MCF 10A (cell line): ENCODE data around the gene PTBP2. TPM values are rescaled to one million over a fixed set of nuclear protein-coding genes. Genes with fewer than 3 reads are reported as not detected.

Experiments
- BruUV-seq: library from RNA; stranded (reverse); fragments of 400-500 nt; replicated peaks from 2 replicates; lab custom pipeline; 2021; lab: Mats Ljungman, UMichigan
- CTCF ChIA-PET: fragments of 300-600 bp; sonication (Branson Sonifier 250); formaldehyde crosslinking; extraction: SDS; loops from one replicate; lab custom pipeline; 2021; ENCODE audit warnings: antibody characterized with exemption, inconsistent platforms; lab: Yijun Ruan, JAX
- POLR2A ChIA-PET: fragments of 300-600, 350-650 bp; sonication (Branson Sonifier 250); formaldehyde crosslinking; extraction: SDS; loops from one replicate; lab custom pipeline; 2020; ENCODE audit warnings: antibody characterized with exemption, inconsistent platforms; lab: Yijun Ruan, JAX
- DNase-seq: peaks from one replicate; pipeline ENCODE4 v3.0.0-alpha.2; 2018; ENCODE audit not compliant: unreplicated experiment
- H3K27ac Mint-ChIP-seq: one replicate; pipeline ENCODE4 v1.8.0; 2022; ENCODE audit warnings: mild to moderate bottlenecking, low read depth, mixed read lengths; ENCODE audit not compliant: unreplicated experiment
- H3K27me3 Mint-ChIP-seq: one replicate; pipeline ENCODE4 v1.8.0; 2022; ENCODE audit warnings: mixed read lengths; ENCODE audit not compliant: insufficient read depth, unreplicated experiment
- H3K36me3 Mint-ChIP-seq: one replicate; pipeline ENCODE4 v1.8.0; 2022; ENCODE audit warnings: mild to moderate bottlenecking, moderate library complexity, mixed read lengths; ENCODE audit not compliant: insufficient read depth, unreplicated experiment
- H3K4me1 Mint-ChIP-seq: one replicate; pipeline ENCODE4 v1.8.0; 2022; ENCODE audit warnings: mixed read lengths; ENCODE audit not compliant: insufficient read depth, unreplicated experiment
- H3K4me3 Mint-ChIP-seq: one replicate; pipeline ENCODE4 v1.8.0; 2022; ENCODE audit warnings: mild to moderate bottlenecking, moderate library complexity, mixed read lengths; ENCODE audit not compliant: unreplicated experiment
- H3K9me3 Mint-ChIP-seq: one replicate; pipeline ENCODE4 v1.8.0; 2022; ENCODE audit warnings: mixed read lengths; ENCODE audit not compliant: unreplicated experiment
- intact Hi-C: fragments of 100-400 bp; cut with micrococcal nuclease; formaldehyde crosslinking; loops from 2 replicates; pipeline ENCODE4 v1.14.1; 2022
- total RNA-seq: library from RNA; stranded (reverse); gene quantifications from 2 replicates; pipeline ENCODE4 v1.2.3, GENCODE V29; 2022
- TF ChIP-seq, protein P1 (sequence below): fragments of 200-600 bp; IDR thresholded peaks from one replicate; pipeline ENCODE4 v1.8.0; 2022; ENCODE audit warnings: antibody characterized with exemption, mild to moderate bottlenecking; ENCODE audit not compliant: unreplicated experiment

Gene PTBP2
- total RNA-seq, 1 experiment from 2014 or later = 17.3 TPM

DNA sequence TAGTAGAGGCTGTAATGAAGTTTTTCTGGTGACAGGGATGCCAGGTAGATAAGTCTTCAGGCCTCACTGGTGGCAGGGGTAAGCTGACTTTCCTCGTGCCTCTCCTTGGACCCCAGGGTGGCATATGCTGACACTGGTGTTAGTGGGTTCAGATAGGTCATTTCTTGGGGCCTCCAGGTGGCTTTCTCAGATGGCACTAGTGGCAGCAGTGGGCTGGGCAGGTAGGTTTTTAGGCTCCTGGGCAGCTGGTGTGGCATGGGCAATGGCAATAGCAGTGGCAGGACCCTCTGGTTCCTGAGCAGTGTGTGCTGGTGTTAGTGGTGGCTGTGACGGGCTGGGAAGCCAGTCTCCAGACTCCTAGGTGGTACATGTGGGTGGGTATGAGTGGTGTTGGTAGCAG, 140.3 kb downstream of the PTBP2 start:
- no TSS peak for BruUV-seq
- CTCF ChIA-PET = no interaction called here

DNA sequence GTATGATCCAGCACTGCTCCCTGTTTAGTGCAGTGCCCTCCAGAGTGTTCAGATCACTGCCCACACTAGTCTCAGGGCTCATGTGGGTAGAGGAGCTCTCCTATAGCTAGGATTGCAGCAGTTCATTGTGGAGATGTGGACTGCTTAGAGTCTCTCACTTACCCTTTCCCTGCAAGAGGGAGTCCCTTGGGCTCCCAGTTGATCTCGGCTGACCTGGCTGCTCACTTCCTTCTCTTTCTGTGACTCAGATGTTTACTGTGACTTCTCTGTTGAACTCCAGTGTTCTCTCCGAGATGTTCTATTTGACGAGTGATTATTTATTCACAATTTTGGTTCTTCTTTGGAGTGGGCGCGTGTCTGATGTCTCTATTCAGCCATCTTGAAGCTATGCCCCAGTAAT, 141.9 kb downstream of the PTBP2 start:
- H3K27ac Mint-ChIP-seq = no peak overlapping the region
- no peak for DNase-seq
- ChIA-PET CTCF (no interaction called here), POLR2A (no interaction called here)
- peaks cover 11% of the 10 kb centered on the region for H3K4me1 Mint-ChIP-seq
- TF ChIP-seq, protein P1, sequence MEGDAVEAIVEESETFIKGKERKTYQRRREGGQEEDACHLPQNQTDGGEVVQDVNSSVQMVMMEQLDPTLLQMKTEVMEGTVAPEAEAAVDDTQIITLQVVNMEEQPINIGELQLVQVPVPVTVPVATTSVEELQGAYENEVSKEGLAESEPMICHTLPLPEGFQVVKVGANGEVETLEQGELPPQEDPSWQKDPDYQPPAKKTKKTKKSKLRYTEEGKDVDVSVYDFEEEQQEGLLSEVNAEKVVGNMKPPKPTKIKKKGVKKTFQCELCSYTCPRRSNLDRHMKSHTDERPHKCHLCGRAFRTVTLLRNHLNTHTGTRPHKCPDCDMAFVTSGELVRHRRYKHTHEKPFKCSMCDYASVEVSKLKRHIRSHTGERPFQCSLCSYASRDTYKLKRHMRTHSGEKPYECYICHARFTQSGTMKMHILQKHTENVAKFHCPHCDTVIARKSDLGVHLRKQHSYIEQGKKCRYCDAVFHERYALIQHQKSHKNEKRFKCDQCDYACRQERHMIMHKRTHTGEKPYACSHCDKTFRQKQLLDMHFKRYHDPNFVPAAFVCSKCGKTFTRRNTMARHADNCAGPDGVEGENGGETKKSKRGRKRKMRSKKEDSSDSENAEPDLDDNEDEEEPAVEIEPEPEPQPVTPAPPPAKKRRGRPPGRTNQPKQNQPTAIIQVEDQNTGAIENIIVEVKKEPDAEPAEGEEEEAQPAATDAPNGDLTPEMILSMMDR = no peak
- H3K4me3 Mint-ChIP-seq = no peak overlapping the region
- H3K9me3 Mint-ChIP-seq = no peaks in the 10 kb centered on the region
- BruUV-seq = no TSS peak
- H3K27me3 Mint-ChIP-seq = no peaks in the 10 kb centered on the region
- no peaks in the 10 kb centered on the region for H3K36me3 Mint-ChIP-seq
- intact Hi-C loops = no loop called here

More for the DNA sequence above, 140.3 kb downstream of the PTBP2 start:
- DNase-seq = no peak
- Mint-ChIP-seq H3K4me1 (peaks cover 11% of the 10 kb centered on the region), H3K27ac (no peak overlapping the region), H3K27me3 (no peaks in the 10 kb centered on the region), H3K4me3 (no peak overlapping the region), H3K36me3 (no peaks in the 10 kb centered on the region), H3K9me3 (no peaks in the 10 kb centered on the region)
- intact Hi-C loops = no loop called here
- POLR2A ChIA-PET = no interaction called here
- TF ChIP-seq, protein P1 = no peak
